ENCODE results near the gene SMPD4.
"Not testable (repeated sequence)": the region's sequence is repeated elsewhere in the genome, so short reads cannot be mapped to it uniquely, and the experiment has no call there.

Gene SMPD4

GRCh38 chr2:130139331-130140280, 41.8 kb downstream of the SMPD4 start:
- not testable (repeated sequence) for DNase-seq

- not testable (repeated sequence) for DNase-seq
These were observed 42.6 kb downstream of the SMPD4 start for GRCh38 chr2:130138841-130139251.

GRCh38 chr2:130138326-130138725, 43.1 kb downstream of the SMPD4 start:
- DNase-seq: not testable (repeated sequence)

GRCh38 chr2:130137118-130137517, 44.3 kb downstream of the SMPD4 start:
- not testable (repeated sequence) for DNase-seq

GRCh38 chr2:130136546-130136945, 44.9 kb downstream of the SMPD4 start:
- not testable (repeated sequence) for DNase-seq

GRCh38 chr2:130135692-130136541, 45.5 kb downstream of the SMPD4 start:
- DNase-seq: no peak

GRCh38 chr2:130129120-130129829, 52.1 kb downstream of the SMPD4 start, which contains the start of gene POTEF:
Gene POTEF, minus strand, starts transcription at chr2:130129222. Its CDS starts 8,707 bp downstream, at chr2:130120515.
- DNase-seq: not testable (repeated sequence)

- not testable (repeated sequence) for DNase-seq
These were observed 52.9 kb downstream of the SMPD4 start for GRCh38 chr2:130128464-130128863.

GRCh38 chr2:130127726-130128125, 53.7 kb downstream of the SMPD4 start:
- not testable (repeated sequence) for DNase-seq

GRCh38 chr2:130120924-130121323, 60.5 kb downstream of the SMPD4 start:
- not testable (repeated sequence) for DNase-seq

GRCh38 chr2:130102597-130103363, 78.6 kb downstream of the SMPD4 start:
- not testable (repeated sequence) for DNase-seq

All from CD4-positive, alpha-beta T cell treated with Interleukin-10 for 1 hour (primary cell).